Ovary (tissue), 9 donors: Measurements from ENCODE around the gene TOMM7. TPM values are rescaled to one million over a fixed set of nuclear protein-coding genes. Genes with fewer than 3 reads are reported as not detected.

Experiments
- DNase-seq, 5 donors: peaks; one replicate each; pipeline ENCODE4 v3.0.0-alpha.2; 2019 to 2020
- H3K27ac ChIP-seq, 2 donors: fragments of 200-600 bp; one replicate each; pipeline versions ENCODE4 v1.5.1 to v1.8.0; 2019 to 2022
- H3K27me3 ChIP-seq: fragments of 200-600 bp; one replicate; pipeline ENCODE4 v1.8.0; 2022
- H3K36me3 ChIP-seq: fragments of 200-600 bp; sonication (generic); one replicate; pipeline ENCODE4 v1.5.1; 2019
- H3K4me1 ChIP-seq: one replicate; pipeline ENCODE4 v1.8.1; 2013; ENCODE audit warnings: mild to moderate bottlenecking, moderate library complexity; ENCODE audit not compliant: insufficient read depth
- H3K4me3 ChIP-seq: fragments of 200-600 bp; sonication (generic); one replicate; pipeline ENCODE4 v1.5.1; 2017
- H3K9me3 ChIP-seq, 2 donors: fragments of 200-600 bp in 1 of 2; sonication (generic) in 1 of 2; one replicate each; pipeline versions ENCODE4 v1.5.1 to v1.8.1; 2013 to 2019; ENCODE audit warnings: mild to moderate bottlenecking in 1 of 2, moderate library complexity in 1 of 2
- CTCF ChIP-seq, 3 donors: fragments of 450-650 bp in 2 of 3; fragments of 200-600 bp in 1 of 3; IDR thresholded peaks; one replicate each; pipeline versions ENCODE4 v1.5.1 to v1.8.0; 2016 to 2022; ENCODE audit warnings: antibody characterized with exemption in 3 of 3, mild to moderate bottlenecking in 1 of 3
- EP300 ChIP-seq: sonication (generic); formaldehyde crosslinking; IDR thresholded peaks from one replicate; pipeline ENCODE4 v1.6.1; 2017; ENCODE audit warnings: antibody characterized with exemption
- POLR2A ChIP-seq: fragments of 450-650 bp; IDR thresholded peaks from one replicate; pipeline ENCODE4 v1.6.1; 2017; ENCODE audit warnings: antibody characterized with exemption, mild to moderate bottlenecking, moderate library complexity
- WGBS, 3 donors: extraction: QIAGEN DNeasy Blood & Tissue Kit in 1 of 3; methylation state at CpG; one replicate each; pipeline versions ENCODE4 v1.1.5 to v1.1.7; 2013 to 2017; 5-methylcytosine and 5-hydroxymethylcytosine counted together
- intact Hi-C, 4 donors: fragments of 100-400 bp; cut with DNase I; formaldehyde crosslinking; loops; one replicate each; pipeline versions ENCODE4 v1.11.0 to v1.15.1; 2022 to 2023
- polyA plus RNA-seq, 2 donors: library from polyadenylated mRNA; stranded (reverse); fragments of 200-250 nt in 1 of 2; fragments of 350-450 nt in 1 of 2; fragmentation: Illumina TruSeq in 1 of 2; extraction: RNeasy Lipid Tissue Mini Kit (QIAGEN cat#74804) in 1 of 2; gene quantifications; one replicate each; pipeline ENCODE4 v1.2.3, GENCODE V29; 2013 to 2014
- total RNA-seq, 7 donors: library from RNA; depleted of rRNA in 2 of 7; stranded (reverse); fragments of >200 nt in 2 of 7; fragmentation: NEBNext Ultra II Directional in 3 of 7; extraction: Animal tissue kit (Norgen Biotek cat#: 25700) in 3 of 7; gene quantifications; one replicate each; pipeline versions ENCODE4 v1.1.0 to v1.2.4, GENCODE V29; 2016 to 2023
- donor health status: DM: no; HTN: no; CAD: no; lungs with moderate emphysema.
- donor health status: DM: no; HTN: no; CAD: no.
- donor health status: Bipolar disorder and iron deficiency.
- donor health status: DM: yes; HTN: yes; CAD: no.
- donor health status: DM: no; HTN: no; CAD: no.
- donor health status: DM: yes; HTN: yes; CAD: no.

The TOMM7 gene
- total and polyA plus RNA-seq, 9 donors: 267 to 869 (median 586) TPM

- H3K4me3 ChIP-seq: no peak overlapping the region
- DNase-seq: no peak
Measured at GRCh38 chr7:22867589-22867988, 44.9 kb upstream of the TOMM7 start.

GRCh38 chr7:22867003-22867402 lies 44.4 kb upstream of the TOMM7 start:
- peaks cover 1% of the 10 kb centered on the region for H3K4me1 ChIP-seq
- H3K36me3 ChIP-seq: no peaks in the 10 kb centered on the region
- H3K4me3 ChIP-seq: no peak overlapping the region
- TF ChIP-seq EP300: no peak
- no peak for TF ChIP-seq CTCF (IDR thresholded peaks at IDR 0.05)
- TF ChIP-seq POLR2A: no peak
- 18 to 24% (median 19%) methylated on average over 4 of the region's 4 CpGs for WGBS, 3 donors
- DNase-seq: no peak
- no peaks in the 10 kb centered on the region for H3K27me3 ChIP-seq
- intact Hi-C loops: no loop called here
- H3K9me3 ChIP-seq: no peaks in the 10 kb centered on the region
- H3K27ac ChIP-seq: no peak overlapping the region

More at GRCh38 chr7:22867589-22867988, 44.9 kb upstream of the TOMM7 start:
- Histone ChIP-seq H3K36me3 (no peaks in the 10 kb centered on the region), H3K4me1 (peaks cover 1% of the 10 kb centered on the region), H3K9me3 (no peaks in the 10 kb centered on the region), H3K27ac (no peak overlapping the region), H3K27me3 (no peaks in the 10 kb centered on the region)
- TF ChIP-seq EP300 (no peak), POLR2A (no peak), CTCF (IDR thresholded peaks at IDR 0.05) (no peak)
- 42 to 56% (median 53%) methylated on average over 2 of the region's 2 CpGs for WGBS, 3 donors
- intact Hi-C loops: no loop called here

GRCh38 chr7:22865602-22865960 lies 42.9 kb upstream of the TOMM7 start:
- no peak for TF ChIP-seq POLR2A
- TF ChIP-seq CTCF (IDR thresholded peaks at IDR 0.05): no peak
- no peak for TF ChIP-seq EP300
- 70 to 92% (median 80%) methylated on average over 2 of the region's 2 CpGs for WGBS, 3 donors
- H3K9me3 ChIP-seq: no peaks in the 10 kb centered on the region
- intact Hi-C loops: no loop called here
- no peak overlapping the region for H3K4me3 ChIP-seq
- peaks cover 1% of the 10 kb centered on the region for H3K4me1 ChIP-seq
- H3K36me3 ChIP-seq: no peaks in the 10 kb centered on the region
- H3K27ac ChIP-seq: no peak overlapping the region
- no peak for DNase-seq
- H3K27me3 ChIP-seq: no peaks in the 10 kb centered on the region

- Histone ChIP-seq H3K36me3 (no peaks in the 10 kb centered on the region), H3K4me3 (no peak overlapping the region), H3K27me3 (no peaks in the 10 kb centered on the region), H3K27ac (no peak overlapping the region), H3K9me3 (no peaks in the 10 kb centered on the region), H3K4me1 (peaks cover 1% of the 10 kb centered on the region)
- no peak for DNase-seq
- 70 to 83% (median 82%) methylated on average over 7 of the region's 7 CpGs for WGBS, 3 donors
- no peak for TF ChIP-seq CTCF (IDR thresholded peaks at IDR 0.05)
- no peak for TF ChIP-seq EP300
- no peak for TF ChIP-seq POLR2A
- intact Hi-C loops: no loop called here
Measured at GRCh38 chr7:22864855-22865601, 42.4 kb upstream of the TOMM7 start.
